ENCODE data around the gene TTF1. TPM values are rescaled to one million over a fixed set of nuclear protein-coding genes. Genes with fewer than 3 reads are reported as not detected.

TTF1 gene
- total and polyA plus RNA-seq, 10 of the 15 experiments (the other 5 are each of a cell fraction or from before 2014, with no cell fraction given) = 11.3 to 25.5 (median 16.0) TPM

DNA sequence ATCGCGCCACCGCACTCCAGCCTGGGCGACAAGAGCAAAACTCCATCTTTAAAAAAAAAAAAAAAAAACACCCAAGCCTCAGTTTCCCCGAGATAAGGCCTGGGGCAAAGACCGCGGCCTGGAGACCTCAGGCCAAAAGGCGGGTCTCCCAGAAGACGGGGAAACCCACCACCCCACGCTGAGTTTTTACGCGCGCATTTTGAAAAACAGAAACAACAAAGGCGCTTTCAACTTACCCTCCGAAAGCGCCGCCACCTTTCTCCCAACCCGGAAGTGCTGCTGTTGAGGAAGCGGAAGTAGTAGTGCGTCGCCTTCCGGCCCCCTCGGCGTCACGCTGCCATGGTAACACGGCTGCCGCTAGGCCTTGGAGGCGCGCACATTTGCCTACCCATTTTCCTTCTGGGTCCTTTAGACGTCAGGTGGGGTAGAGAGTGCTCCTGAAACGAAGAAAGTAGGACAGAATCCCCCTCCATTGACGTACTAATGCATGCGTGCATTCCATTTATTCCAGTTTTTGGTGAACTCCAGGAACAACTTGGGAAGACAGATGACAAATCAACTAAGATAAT is at the start of gene TTF1 (continued):
- TF ChIP-seq WRNIP1 (IDR thresholded peaks at IDR 0.05; ENCODE audit: borderline replicate concordance, low read depth, low read length) = no peak
- no peak for TF ChIP-seq MYC (IDR thresholded peaks at IDR 0.05; ENCODE audit: insufficient read depth, insufficient read length, insufficient replicate concordance, low read length, severe bottlenecking)
- TF ChIP-seq, protein P1, sequence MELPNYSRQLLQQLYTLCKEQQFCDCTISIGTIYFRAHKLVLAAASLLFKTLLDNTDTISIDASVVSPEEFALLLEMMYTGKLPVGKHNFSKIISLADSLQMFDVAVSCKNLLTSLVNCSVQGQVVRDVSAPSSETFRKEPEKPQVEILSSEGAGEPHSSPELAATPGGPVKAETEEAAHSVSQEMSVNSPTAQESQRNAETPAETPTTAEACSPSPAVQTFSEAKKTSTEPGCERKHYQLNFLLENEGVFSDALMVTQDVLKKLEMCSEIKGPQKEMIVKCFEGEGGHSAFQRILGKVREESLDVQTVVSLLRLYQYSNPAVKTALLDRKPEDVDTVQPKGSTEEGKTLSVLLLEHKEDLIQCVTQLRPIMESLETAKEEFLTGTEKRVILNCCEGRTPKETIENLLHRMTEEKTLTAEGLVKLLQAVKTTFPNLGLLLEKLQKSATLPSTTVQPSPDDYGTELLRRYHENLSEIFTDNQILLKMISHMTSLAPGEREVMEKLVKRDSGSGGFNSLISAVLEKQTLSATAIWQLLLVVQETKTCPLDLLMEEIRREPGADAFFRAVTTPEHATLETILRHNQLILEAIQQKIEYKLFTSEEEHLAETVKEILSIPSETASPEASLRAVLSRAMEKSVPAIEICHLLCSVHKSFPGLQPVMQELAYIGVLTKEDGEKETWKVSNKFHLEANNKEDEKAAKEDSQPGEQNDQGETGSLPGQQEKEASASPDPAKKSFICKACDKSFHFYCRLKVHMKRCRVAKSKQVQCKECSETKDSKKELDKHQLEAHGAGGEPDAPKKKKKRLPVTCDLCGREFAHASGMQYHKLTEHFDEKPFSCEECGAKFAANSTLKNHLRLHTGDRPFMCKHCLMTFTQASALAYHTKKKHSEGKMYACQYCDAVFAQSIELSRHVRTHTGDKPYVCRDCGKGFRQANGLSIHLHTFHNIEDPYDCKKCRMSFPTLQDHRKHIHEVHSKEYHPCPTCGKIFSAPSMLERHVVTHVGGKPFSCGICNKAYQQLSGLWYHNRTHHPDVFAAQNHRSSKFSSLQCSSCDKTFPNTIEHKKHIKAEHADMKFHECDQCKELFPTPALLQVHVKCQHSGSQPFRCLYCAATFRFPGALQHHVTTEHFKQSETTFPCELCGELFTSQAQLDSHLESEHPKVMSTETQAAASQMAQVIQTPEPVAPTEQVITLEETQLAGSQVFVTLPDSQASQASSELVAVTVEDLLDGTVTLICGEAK (IDR thresholded peaks at IDR 0.05; ENCODE audit: borderline replicate concordance) = peak; percentile 95
- TF ChIP-seq, protein P2, sequence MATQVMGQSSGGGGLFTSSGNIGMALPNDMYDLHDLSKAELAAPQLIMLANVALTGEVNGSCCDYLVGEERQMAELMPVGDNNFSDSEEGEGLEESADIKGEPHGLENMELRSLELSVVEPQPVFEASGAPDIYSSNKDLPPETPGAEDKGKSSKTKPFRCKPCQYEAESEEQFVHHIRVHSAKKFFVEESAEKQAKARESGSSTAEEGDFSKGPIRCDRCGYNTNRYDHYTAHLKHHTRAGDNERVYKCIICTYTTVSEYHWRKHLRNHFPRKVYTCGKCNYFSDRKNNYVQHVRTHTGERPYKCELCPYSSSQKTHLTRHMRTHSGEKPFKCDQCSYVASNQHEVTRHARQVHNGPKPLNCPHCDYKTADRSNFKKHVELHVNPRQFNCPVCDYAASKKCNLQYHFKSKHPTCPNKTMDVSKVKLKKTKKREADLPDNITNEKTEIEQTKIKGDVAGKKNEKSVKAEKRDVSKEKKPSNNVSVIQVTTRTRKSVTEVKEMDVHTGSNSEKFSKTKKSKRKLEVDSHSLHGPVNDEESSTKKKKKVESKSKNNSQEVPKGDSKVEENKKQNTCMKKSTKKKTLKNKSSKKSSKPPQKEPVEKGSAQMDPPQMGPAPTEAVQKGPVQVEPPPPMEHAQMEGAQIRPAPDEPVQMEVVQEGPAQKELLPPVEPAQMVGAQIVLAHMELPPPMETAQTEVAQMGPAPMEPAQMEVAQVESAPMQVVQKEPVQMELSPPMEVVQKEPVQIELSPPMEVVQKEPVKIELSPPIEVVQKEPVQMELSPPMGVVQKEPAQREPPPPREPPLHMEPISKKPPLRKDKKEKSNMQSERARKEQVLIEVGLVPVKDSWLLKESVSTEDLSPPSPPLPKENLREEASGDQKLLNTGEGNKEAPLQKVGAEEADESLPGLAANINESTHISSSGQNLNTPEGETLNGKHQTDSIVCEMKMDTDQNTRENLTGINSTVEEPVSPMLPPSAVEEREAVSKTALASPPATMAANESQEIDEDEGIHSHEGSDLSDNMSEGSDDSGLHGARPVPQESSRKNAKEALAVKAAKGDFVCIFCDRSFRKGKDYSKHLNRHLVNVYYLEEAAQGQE (IDR thresholded peaks at IDR 0.05; ENCODE audit: low read depth, low read length) = no peak
- TF ChIP-seq TAF1 (IDR thresholded peaks at IDR 0.05; ENCODE audit: borderline replicate concordance, low read depth, low read length) = peak; percentile 69
- 0 out of 4 replicates have a peak, but pooled peaks of 1 of the 2 experiments have one; percentile 64 for TF ChIP-seq SRF (IDR thresholded peaks at IDR 0.05; ENCODE audit: low read depth in 2 of 2, low read length in 2 of 2)
- no peak for TF ChIP-seq KDM1A (IDR thresholded peaks at IDR 0.05; ENCODE audit: borderline replicate concordance)
- no peak for TF ChIP-seq ZSCAN29 (IDR thresholded peaks at IDR 0.05)
- peak in 1 of 2 experiments; percentile 31; a peak in 1 of 4 replicates for TF ChIP-seq BHLHE40 (IDR thresholded peaks at IDR 0.05; ENCODE audit: borderline replicate concordance in 1 of 2, low read depth in 2 of 2, low read length in 1 of 2)
- no peak for TF ChIP-seq IRF4 (IDR thresholded peaks at IDR 0.05; ENCODE audit: low read depth, low read length)
- no peak for TF ChIP-seq TARDBP (IDR thresholded peaks at IDR 0.05; ENCODE audit: borderline replicate concordance)
- no peak; the same call in 1 of the 2 replicates for TF ChIP-seq TCF7 (IDR thresholded peaks at IDR 0.05; ENCODE audit: borderline replicate concordance)
- TF ChIP-seq MYB (IDR thresholded peaks at IDR 0.05; ENCODE audit: borderline replicate concordance, low read depth, low read length) = no peak
- TF ChIP-seq CBFB (IDR thresholded peaks at IDR 0.05; ENCODE audit: low read depth) = no peak
- no peak for TF ChIP-seq HDAC2 (IDR thresholded peaks at IDR 0.05)
- 0 out of 2 replicates have a peak, but pooled peaks have one; percentile 51 for TF ChIP-seq TBL1XR1 (IDR thresholded peaks at IDR 0.05; ENCODE audit: low read depth, low read length)
- TF ChIP-seq HDAC6 (IDR thresholded peaks at IDR 0.05; ENCODE audit: unreplicated experiment) = no peak
- TF ChIP-seq FOS (IDR thresholded peaks at IDR 0.05; ENCODE audit: borderline replicate concordance, extremely low read depth, insufficient read length) = no peak
- no peak for TF ChIP-seq MTA3 (IDR thresholded peaks at IDR 0.05; ENCODE audit: borderline replicate concordance, low read length)
- TF ChIP-seq CHD2 (IDR thresholded peaks at IDR 0.05; ENCODE audit: borderline replicate concordance, low read depth, low read length) = no peak; the same call in 1 of the 2 replicates
- TF ChIP-seq EZH2 (IDR thresholded peaks at IDR 0.05; ENCODE audit: borderline replicate concordance, control insufficient read depth, low read depth, low read length) = no peak

Measured in GM12878 (cell line).